ENCODE measurements around the gene KRTAP10-6.
"Not testable (repeated sequence)": the region's sequence is repeated elsewhere in the genome, so short reads cannot be mapped to it uniquely, and the experiment has no call there.

Gene KRTAP10-6

GRCh38 chr21:44601091-44601490 is 8.8 kb upstream of the KRTAP10-6 start:
- H3K27ac ChIP-seq (ENCODE audit: low read depth, low read length); H3K4me3 ChIP-seq (ENCODE audit: low read depth in 1 of 5, low read length in 5 of 5); H3K9me3 ChIP-seq (ENCODE audit: control insufficient read depth in 5 of 5, low read length in 5 of 5); H3K9ac ChIP-seq (ENCODE audit: low read length in 5 of 5); H3K4me1 ChIP-seq (ENCODE audit: control insufficient read depth in 5 of 5, insufficient read depth in 5 of 5, low read length in 5 of 5); H3K36me3 ChIP-seq (ENCODE audit: control insufficient read depth in 5 of 5, insufficient read depth in 5 of 5, low read length in 5 of 5): not testable (repeated sequence)
- H3K27me3 ChIP-seq (ENCODE audit: control insufficient read depth in 5 of 5, insufficient read depth in 4 of 5, low read length in 5 of 5): peaks cover 9 to 36% (median 20%) of the 10 kb centered on the region in 5 donors

- H3K27ac ChIP-seq (ENCODE audit: low read depth, low read length); H3K9me3 ChIP-seq (ENCODE audit: control insufficient read depth in 5 of 5, low read length in 5 of 5); H3K4me3 ChIP-seq (ENCODE audit: low read depth in 1 of 5, low read length in 5 of 5); H3K4me1 ChIP-seq (ENCODE audit: control insufficient read depth in 5 of 5, insufficient read depth in 5 of 5, low read length in 5 of 5); H3K9ac ChIP-seq (ENCODE audit: low read length in 5 of 5); H3K36me3 ChIP-seq (ENCODE audit: control insufficient read depth in 5 of 5, insufficient read depth in 5 of 5, low read length in 5 of 5): not testable (repeated sequence)
- peaks cover 9 to 36% (median 20%) of the 10 kb centered on the region in 5 donors for H3K27me3 ChIP-seq (ENCODE audit: control insufficient read depth in 5 of 5, insufficient read depth in 4 of 5, low read length in 5 of 5)
Observed at GRCh38 chr21:44600118-44600978, 8.0 kb upstream of the KRTAP10-6 start, which contains the start of gene KRTAP10-7. Gene KRTAP10-7 (plus strand): TSS chr21:44600597. CDS start chr21:44600622, 25 bp downstream.

DNA sequence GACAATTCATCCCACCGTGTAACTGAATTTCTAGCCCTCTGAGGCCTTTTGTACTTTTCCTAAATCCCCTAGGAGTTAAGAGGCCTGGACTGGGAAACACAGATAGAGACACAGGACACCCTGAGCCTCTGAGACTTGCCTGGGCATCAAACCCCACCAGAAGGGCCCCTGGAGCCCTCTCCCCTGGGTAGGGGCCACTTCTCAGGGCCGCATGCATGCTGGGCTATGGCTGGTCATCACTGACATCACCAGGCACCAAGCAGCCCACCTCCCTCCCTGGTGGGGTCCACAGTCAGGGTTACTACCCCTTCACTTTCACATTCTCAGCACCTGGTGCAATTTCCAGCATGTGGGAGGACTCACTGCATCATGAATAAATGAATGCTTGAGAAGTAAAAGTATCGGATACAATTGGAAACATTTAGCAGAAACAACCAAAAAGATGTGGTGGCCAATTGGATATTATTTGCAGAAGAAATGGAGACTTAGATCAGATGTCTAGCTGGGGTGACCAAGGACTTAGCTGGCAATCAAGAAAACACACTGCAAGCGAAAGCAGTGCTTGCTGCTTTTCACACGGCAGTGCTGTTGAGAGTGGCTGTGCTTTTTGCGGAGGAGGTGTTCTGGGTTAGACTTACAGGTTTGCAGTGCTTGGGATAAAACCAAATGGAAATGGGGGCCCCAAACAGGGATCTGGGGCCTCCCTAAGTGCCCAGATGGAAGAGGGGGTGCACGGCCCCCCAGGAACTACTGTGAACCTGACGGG is 7.1 kb upstream of the KRTAP10-6 start:
- H3K27ac ChIP-seq (ENCODE audit: low read depth, low read length): no peak overlapping the region
- H3K36me3 ChIP-seq (ENCODE audit: control insufficient read depth in 5 of 5, insufficient read depth in 5 of 5, low read length in 5 of 5): no peaks in the 10 kb centered on the region
- peaks cover 9 to 36% (median 20%) of the 10 kb centered on the region in 5 donors for H3K27me3 ChIP-seq (ENCODE audit: control insufficient read depth in 5 of 5, insufficient read depth in 4 of 5, low read length in 5 of 5)
- no peak overlapping the region for H3K4me3 ChIP-seq (ENCODE audit: low read depth in 1 of 5, low read length in 5 of 5)
- H3K9me3 ChIP-seq (ENCODE audit: control insufficient read depth in 5 of 5, low read length in 5 of 5): peaks cover 0 to 5% (median 0%) of the 10 kb centered on the region in 5 donors
- no peaks in the 10 kb centered on the region for H3K4me1 ChIP-seq (ENCODE audit: control insufficient read depth in 5 of 5, insufficient read depth in 5 of 5, low read length in 5 of 5)
- H3K9ac ChIP-seq (ENCODE audit: low read length in 5 of 5): no peak overlapping the region

GRCh38 chr21:44598061-44598460 is 5.8 kb upstream of the KRTAP10-6 start:
- Histone ChIP-seq H3K4me1 (ENCODE audit: control insufficient read depth in 5 of 5, insufficient read depth in 5 of 5, low read length in 5 of 5) (peaks cover 0 to 9% (median 0%) of the 10 kb centered on the region in 5 donors), H3K27ac (ENCODE audit: low read depth, low read length) (no peak overlapping the region), H3K27me3 (ENCODE audit: control insufficient read depth in 5 of 5, insufficient read depth in 4 of 5, low read length in 5 of 5) (peaks cover under 1 to 27% (median 16%) of the 10 kb centered on the region in 5 donors)

GRCh38 chr21:44596068-44596725 is 3.9 kb upstream of the KRTAP10-6 start:
- Histone ChIP-seq H3K4me3 (ENCODE audit: low read depth in 1 of 5, low read length in 5 of 5) (no peak overlapping the region), H3K27me3 (ENCODE audit: control insufficient read depth in 5 of 5, insufficient read depth in 4 of 5, low read length in 5 of 5) (peaks cover 0 to 14% (median 12%) of the 10 kb centered on the region in 5 donors), H3K4me1 (ENCODE audit: control insufficient read depth in 5 of 5, insufficient read depth in 5 of 5, low read length in 5 of 5) (peaks cover 2 to 24% (median 4%) of the 10 kb centered on the region in 5 donors), H3K9ac (ENCODE audit: low read length in 5 of 5) (no peak overlapping the region), H3K36me3 (ENCODE audit: control insufficient read depth in 5 of 5, insufficient read depth in 5 of 5, low read length in 5 of 5) (no peaks in the 10 kb centered on the region), H3K9me3 (ENCODE audit: control insufficient read depth in 5 of 5, low read length in 5 of 5) (no peaks in the 10 kb centered on the region), H3K27ac (ENCODE audit: low read depth, low read length) (no peak overlapping the region)

More at GRCh38 chr21:44598061-44598460, 5.8 kb upstream of the KRTAP10-6 start:
- Histone ChIP-seq H3K9ac (ENCODE audit: low read length in 5 of 5) (no peak overlapping the region), H3K36me3 (ENCODE audit: control insufficient read depth in 5 of 5, insufficient read depth in 5 of 5, low read length in 5 of 5) (no peaks in the 10 kb centered on the region), H3K9me3 (ENCODE audit: control insufficient read depth in 5 of 5, low read length in 5 of 5) (no peaks in the 10 kb centered on the region), H3K4me3 (ENCODE audit: low read depth in 1 of 5, low read length in 5 of 5) (no peak overlapping the region)

DNA sequence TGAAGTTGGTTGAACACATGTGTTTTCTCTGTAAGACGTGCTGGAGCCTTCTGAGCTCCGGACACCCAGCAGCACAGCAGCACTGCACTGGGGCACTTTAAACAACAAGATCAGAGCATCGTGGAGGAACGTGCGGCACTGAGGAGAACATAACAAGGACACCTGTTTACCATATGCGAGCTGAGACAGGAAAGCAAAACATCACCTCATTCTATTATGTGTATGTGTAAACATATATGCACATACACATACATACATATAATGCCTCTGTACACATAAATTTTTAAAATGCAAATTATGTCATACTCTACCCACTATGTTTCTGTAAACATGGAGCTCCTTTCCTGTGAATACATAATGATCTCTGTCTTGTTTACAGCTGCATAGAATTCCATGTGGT is 3.2 kb upstream of the KRTAP10-6 start:
- no peak overlapping the region for H3K27ac ChIP-seq (ENCODE audit: low read depth, low read length)
- no peak overlapping the region for H3K9ac ChIP-seq (ENCODE audit: low read length in 5 of 5)
- no peaks in the 10 kb centered on the region for H3K9me3 ChIP-seq (ENCODE audit: control insufficient read depth in 5 of 5, low read length in 5 of 5)
- H3K36me3 ChIP-seq (ENCODE audit: control insufficient read depth in 5 of 5, insufficient read depth in 5 of 5, low read length in 5 of 5): no peaks in the 10 kb centered on the region
- H3K4me1 ChIP-seq (ENCODE audit: control insufficient read depth in 5 of 5, insufficient read depth in 5 of 5, low read length in 5 of 5): peaks cover 2 to 24% (median 4%) of the 10 kb centered on the region in 5 donors
- H3K27me3 ChIP-seq (ENCODE audit: control insufficient read depth in 5 of 5, insufficient read depth in 4 of 5, low read length in 5 of 5): peaks cover 0 to 13% (median 7%) of the 10 kb centered on the region in 5 donors
- H3K4me3 ChIP-seq (ENCODE audit: low read depth in 1 of 5, low read length in 5 of 5): no peak overlapping the region

DNA sequence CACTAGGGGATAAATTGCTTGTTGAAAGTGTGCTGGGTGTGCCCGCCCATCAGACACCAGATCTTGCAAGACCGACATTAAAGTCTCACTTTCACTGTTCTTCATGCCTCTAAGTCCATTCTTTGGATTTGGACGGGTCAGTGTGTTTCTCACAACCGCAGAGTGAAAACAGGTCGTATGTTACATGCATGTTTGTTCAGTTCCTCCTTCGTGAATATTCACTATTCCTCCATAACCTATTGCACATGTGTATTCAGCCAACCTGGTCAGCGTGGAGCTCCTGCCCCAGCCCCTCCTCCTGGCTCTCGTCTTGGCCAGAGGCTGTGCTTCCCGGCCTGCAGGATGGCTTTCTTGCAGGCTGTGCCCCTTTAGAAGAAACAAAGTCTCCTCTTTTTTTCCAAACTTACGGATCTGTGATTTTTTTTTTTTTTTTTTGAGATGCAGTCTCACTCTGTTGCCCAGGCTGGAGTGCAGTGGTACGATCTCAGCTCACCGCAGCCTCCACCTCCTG is 2.2 kb upstream of the KRTAP10-6 start:
- no peak overlapping the region for H3K27ac ChIP-seq (ENCODE audit: low read depth, low read length)
- H3K4me1 ChIP-seq (ENCODE audit: control insufficient read depth in 5 of 5, insufficient read depth in 5 of 5, low read length in 5 of 5): peaks cover 2 to 24% (median 4%) of the 10 kb centered on the region in 5 donors
- no peaks in the 10 kb centered on the region for H3K9me3 ChIP-seq (ENCODE audit: control insufficient read depth in 5 of 5, low read length in 5 of 5)
- no peak overlapping the region for H3K4me3 ChIP-seq (ENCODE audit: low read depth in 1 of 5, low read length in 5 of 5)
- no peaks in the 10 kb centered on the region for H3K36me3 ChIP-seq (ENCODE audit: control insufficient read depth in 5 of 5, insufficient read depth in 5 of 5, low read length in 5 of 5)
- H3K27me3 ChIP-seq (ENCODE audit: control insufficient read depth in 5 of 5, insufficient read depth in 4 of 5, low read length in 5 of 5): peaks cover 0 to 13% (median 9%) of the 10 kb centered on the region in 5 donors
- no peak overlapping the region for H3K9ac ChIP-seq (ENCODE audit: low read length in 5 of 5)

- Histone ChIP-seq H3K27ac (ENCODE audit: low read depth, low read length) (no peak overlapping the region), H3K9me3 (ENCODE audit: control insufficient read depth in 5 of 5, low read length in 5 of 5) (peaks cover 0 to 4% (median 0%) of the 10 kb centered on the region in 5 donors), H3K4me3 (ENCODE audit: low read depth in 1 of 5, low read length in 5 of 5) (no peak overlapping the region), H3K27me3 (ENCODE audit: control insufficient read depth in 5 of 5, insufficient read depth in 4 of 5, low read length in 5 of 5) (peaks cover 0 to 10% (median 9%) of the 10 kb centered on the region in 5 donors), H3K36me3 (ENCODE audit: control insufficient read depth in 5 of 5, insufficient read depth in 5 of 5, low read length in 5 of 5) (no peaks in the 10 kb centered on the region), H3K9ac (ENCODE audit: low read length in 5 of 5) (no peak overlapping the region), H3K4me1 (ENCODE audit: control insufficient read depth in 5 of 5, insufficient read depth in 5 of 5, low read length in 5 of 5) (peaks cover 2 to 24% (median 4%) of the 10 kb centered on the region in 5 donors)
Observed at GRCh38 chr21:44593598-44594405, 1.5 kb upstream of the KRTAP10-6 start.

DNA sequence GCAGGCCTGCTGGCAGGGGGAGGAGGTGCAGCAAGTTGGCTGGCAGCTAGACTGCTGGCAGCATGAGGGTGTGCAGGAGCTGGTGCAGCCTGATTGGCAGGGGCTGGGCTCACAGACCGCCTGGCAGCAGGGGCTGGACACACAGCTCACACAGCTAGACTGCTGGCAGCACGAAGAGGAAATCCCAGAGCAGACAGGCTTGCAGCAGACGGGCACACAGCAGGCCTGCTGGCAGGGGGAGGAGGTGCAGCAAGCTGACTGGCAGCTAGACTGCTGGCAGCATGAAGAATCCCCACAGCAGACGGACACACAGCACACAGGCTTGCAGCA is 539 bp downstream of the KRTAP10-6 start:
- H3K4me3 ChIP-seq (ENCODE audit: low read depth in 1 of 5, low read length in 5 of 5): peak overlapping the region in 1 of 5 donors; percentile 26
- H3K4me1 ChIP-seq (ENCODE audit: control insufficient read depth in 5 of 5, insufficient read depth in 5 of 5, low read length in 5 of 5): peaks cover 2 to 24% (median 4%) of the 10 kb centered on the region in 5 donors
- H3K36me3 ChIP-seq (ENCODE audit: control insufficient read depth in 5 of 5, insufficient read depth in 5 of 5, low read length in 5 of 5); H3K9me3 ChIP-seq (ENCODE audit: control insufficient read depth in 5 of 5, low read length in 5 of 5); H3K27me3 ChIP-seq (ENCODE audit: control insufficient read depth in 5 of 5, insufficient read depth in 4 of 5, low read length in 5 of 5); H3K9ac ChIP-seq (ENCODE audit: low read length in 5 of 5); H3K27ac ChIP-seq (ENCODE audit: low read depth, low read length): not testable (repeated sequence)
